ELR (cell line): ENCODE data around the gene CD68.
"Not testable (repeated sequence)": the region's sequence is repeated elsewhere in the genome, so short reads cannot be mapped to it uniquely, and the experiment has no call there.

ENCODE experiments used
- DNase-seq: peaks from one replicate; pipeline ENCODE4 v3.0.0-alpha.2; 2015; ENCODE audit warnings: low read depth

Gene CD68

GRCh38 chr17:7613769-7614424 is 34.5 kb downstream of the CD68 start:
- peak; percentile 76 for DNase-seq

GRCh38 chr17:7614425-7615264 is 35.2 kb downstream of the CD68 start, which contains the start of gene FXR2:
TSS of gene FXR2 (minus strand) at chr17:7614897. CDS start at chr17:7614532, 365 bp downstream.
- DNase-seq = peak; percentile 100

GRCh38 chr17:7615265-7615747 is 35.9 kb downstream of the CD68 start:
- DNase-seq = no peak

GRCh38 chr17:7618608-7619007 is 39.2 kb downstream of the CD68 start:
- no peak for DNase-seq

GRCh38 chr17:7620835-7621234 is 41.4 kb downstream of the CD68 start:
- DNase-seq = no peak

- no peak for DNase-seq
Measured at GRCh38 chr17:7623661-7624060, 44.2 kb downstream of the CD68 start.

GRCh38 chr17:7625749-7626148 is 46.3 kb downstream of the CD68 start:
- DNase-seq = not testable (repeated sequence)

GRCh38 chr17:7626307-7626706 is 46.9 kb downstream of the CD68 start:
- DNase-seq = no peak

- no peak for DNase-seq
Measured at GRCh38 chr17:7626956-7627249, 47.5 kb downstream of the CD68 start.

- peak; percentile 96 for DNase-seq
Measured at GRCh38 chr17:7627250-7628121, 48.0 kb downstream of the CD68 start, which contains the start of gene SAT2. TSS of gene SAT2 (minus strand) at chr17:7627821. CDS start at chr17:7627635, 186 bp downstream.

GRCh38 chr17:7629939-7630571 is 50.6 kb downstream of the CD68 start, which contains the start of gene SHBG:
TSS of gene SHBG (plus strand) at chr17:7630135. CDS start at chr17:7630173, 38 bp downstream.
- DNase-seq = no peak
